Astrocyte (in vitro differentiated cells and primary cell): ENCODE data around the gene RAB31.

Experiments used
- EZH2 ChIP-seq: IDR thresholded peaks from 2 replicates; pipeline ENCODE4 v1.6.1; 2012; ENCODE audit warnings: mild to moderate bottlenecking, low read length, inconsistent platforms; ENCODE audit not compliant: insufficient read depth
- TF ChIP-seq, protein P1 (sequence below): IDR thresholded peaks from 2 replicates; pipeline ENCODE4 v1.5.1; 2011; ENCODE audit warnings: low read depth, mild to moderate bottlenecking, inconsistent platforms, low read length, moderate library complexity; ENCODE audit not compliant: insufficient read depth

DNA sequence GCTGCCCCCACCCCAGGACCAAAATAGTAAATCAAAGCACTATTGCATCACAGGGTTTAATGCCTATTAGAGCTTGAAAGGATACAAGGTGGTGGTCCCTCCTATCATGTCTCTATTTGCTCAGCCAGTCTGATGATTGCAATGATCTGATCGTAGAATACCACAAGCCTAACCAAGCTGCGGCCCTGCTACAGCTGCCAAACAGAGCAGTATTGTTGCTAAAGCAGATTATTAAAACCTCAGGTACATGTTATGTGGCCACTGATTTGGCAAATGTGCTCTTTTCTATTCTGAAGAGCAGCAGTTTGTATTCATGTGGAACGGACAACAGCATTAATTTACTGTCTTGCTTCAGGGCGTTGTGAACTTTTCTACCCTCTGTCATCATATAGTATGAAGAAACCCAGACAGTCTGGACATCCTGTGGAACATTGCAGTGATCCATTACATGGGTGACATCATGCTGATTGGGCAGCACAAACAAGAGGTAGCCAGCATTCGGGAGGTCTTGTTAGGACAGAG lies 197.4 kb downstream of the RAB31 start:
- TF ChIP-seq, protein P1, sequence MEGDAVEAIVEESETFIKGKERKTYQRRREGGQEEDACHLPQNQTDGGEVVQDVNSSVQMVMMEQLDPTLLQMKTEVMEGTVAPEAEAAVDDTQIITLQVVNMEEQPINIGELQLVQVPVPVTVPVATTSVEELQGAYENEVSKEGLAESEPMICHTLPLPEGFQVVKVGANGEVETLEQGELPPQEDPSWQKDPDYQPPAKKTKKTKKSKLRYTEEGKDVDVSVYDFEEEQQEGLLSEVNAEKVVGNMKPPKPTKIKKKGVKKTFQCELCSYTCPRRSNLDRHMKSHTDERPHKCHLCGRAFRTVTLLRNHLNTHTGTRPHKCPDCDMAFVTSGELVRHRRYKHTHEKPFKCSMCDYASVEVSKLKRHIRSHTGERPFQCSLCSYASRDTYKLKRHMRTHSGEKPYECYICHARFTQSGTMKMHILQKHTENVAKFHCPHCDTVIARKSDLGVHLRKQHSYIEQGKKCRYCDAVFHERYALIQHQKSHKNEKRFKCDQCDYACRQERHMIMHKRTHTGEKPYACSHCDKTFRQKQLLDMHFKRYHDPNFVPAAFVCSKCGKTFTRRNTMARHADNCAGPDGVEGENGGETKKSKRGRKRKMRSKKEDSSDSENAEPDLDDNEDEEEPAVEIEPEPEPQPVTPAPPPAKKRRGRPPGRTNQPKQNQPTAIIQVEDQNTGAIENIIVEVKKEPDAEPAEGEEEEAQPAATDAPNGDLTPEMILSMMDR, result no peak
- TF ChIP-seq EZH2, result no peak
